Measurements from ENCODE around the gene HLA-DRB1.
A peak's percentile ranks its signal among the peaks of the same experiment; 100 is the strongest.

Gene HLA-DRB1

GRCh38 chr6:32623693-32624092, 34.0 kb upstream of the HLA-DRB1 start:
- H3K4me2 ChIP-seq (ENCODE audit: low read length), result 0 out of 2 replicates have a peak overlapping the region, but pooled peaks have one; percentile 56
- H3K9me2 ChIP-seq (ENCODE audit: low read depth, low read length), result no peaks in the 10 kb centered on the region
- no peaks in the 10 kb centered on the region for H3K27me3 ChIP-seq (ENCODE audit: insufficient read depth, low read length)
- no peaks in the 10 kb centered on the region for H3K36me3 ChIP-seq (ENCODE audit: insufficient read depth, low read length)
- H2AFZ ChIP-seq (ENCODE audit: low read length), result no peak overlapping the region
- no peaks in the 10 kb centered on the region for H3K79me2 ChIP-seq (ENCODE audit: insufficient read depth, low read length)
- no peak overlapping the region for H3K4me3 ChIP-seq (ENCODE audit: low read depth, low read length, poor library complexity, severe bottlenecking)
- H3F3A ChIP-seq (ENCODE audit: insufficient read depth, low read length), result no peaks in the 10 kb centered on the region
- TF ChIP-seq CTCF (IDR thresholded peaks at IDR 0.05; ENCODE audit: low read length) (no peak), EZH2 (IDR thresholded peaks at IDR 0.05; ENCODE audit: borderline replicate concordance, low read length) (no peak)
- H4K20me1 ChIP-seq (ENCODE audit: insufficient read depth, low read length), result no peaks in the 10 kb centered on the region
- H3K4me1 ChIP-seq (ENCODE audit: insufficient read depth, low read length, severe bottlenecking), result peaks cover 57% of the 10 kb centered on the region
- no peak overlapping the region for H3K9ac ChIP-seq (ENCODE audit: low read length)
- H3K9me3 ChIP-seq (ENCODE audit: low read length), result no peaks in the 10 kb centered on the region
- peak overlapping the region; percentile 95 for H3K27ac ChIP-seq (ENCODE audit: low read depth, low read length, poor library complexity, severe bottlenecking)

GRCh38 chr6:32622545-32623401, 33.1 kb upstream of the HLA-DRB1 start:
- no peaks in the 10 kb centered on the region for H3K79me2 ChIP-seq (ENCODE audit: insufficient read depth, low read length)
- H3K9ac ChIP-seq (ENCODE audit: low read length), result peak overlapping the region; percentile 35; the same call in 1 of the 2 replicates
- peak overlapping the region; percentile 21 for H3K4me3 ChIP-seq (ENCODE audit: low read depth, low read length, poor library complexity, severe bottlenecking)
- TF ChIP-seq EZH2 (IDR thresholded peaks at IDR 0.05; ENCODE audit: borderline replicate concordance, low read length) (no peak), CTCF (IDR thresholded peaks at IDR 0.05; ENCODE audit: low read length) (peak; percentile 34; the same call in 1 of the 2 replicates)
- H3K27me3 ChIP-seq (ENCODE audit: insufficient read depth, low read length), result no peaks in the 10 kb centered on the region
- peaks cover 57% of the 10 kb centered on the region for H3K4me1 ChIP-seq (ENCODE audit: insufficient read depth, low read length, severe bottlenecking)
- H3K36me3 ChIP-seq (ENCODE audit: insufficient read depth, low read length), result no peaks in the 10 kb centered on the region
- H4K20me1 ChIP-seq (ENCODE audit: insufficient read depth, low read length), result no peaks in the 10 kb centered on the region
- no peaks in the 10 kb centered on the region for H3K9me2 ChIP-seq (ENCODE audit: low read depth, low read length)
- H3F3A ChIP-seq (ENCODE audit: insufficient read depth, low read length), result no peaks in the 10 kb centered on the region
- H3K4me2 ChIP-seq (ENCODE audit: low read length), result peak overlapping the region; percentile 56
- no peak overlapping the region for H2AFZ ChIP-seq (ENCODE audit: low read length)
- H3K9me3 ChIP-seq (ENCODE audit: low read length), result no peaks in the 10 kb centered on the region
- H3K27ac ChIP-seq (ENCODE audit: low read depth, low read length, poor library complexity, severe bottlenecking), result peak overlapping the region; percentile 95

- Histone ChIP-seq H3F3A (ENCODE audit: insufficient read depth, low read length) (no peaks in the 10 kb centered on the region), H3K27ac (ENCODE audit: low read depth, low read length, poor library complexity, severe bottlenecking) (peak overlapping the region; percentile 95), H3K9me2 (ENCODE audit: low read depth, low read length) (no peaks in the 10 kb centered on the region), H3K4me1 (ENCODE audit: insufficient read depth, low read length, severe bottlenecking) (peaks cover 46% of the 10 kb centered on the region), H2AFZ (ENCODE audit: low read length) (no peak overlapping the region), H3K9ac (ENCODE audit: low read length) (no peak overlapping the region), H3K4me3 (ENCODE audit: low read depth, low read length, poor library complexity, severe bottlenecking) (no peak overlapping the region), H3K9me3 (ENCODE audit: low read length) (no peaks in the 10 kb centered on the region), H4K20me1 (ENCODE audit: insufficient read depth, low read length) (no peaks in the 10 kb centered on the region), H3K79me2 (ENCODE audit: insufficient read depth, low read length) (no peaks in the 10 kb centered on the region), H3K36me3 (ENCODE audit: insufficient read depth, low read length) (no peaks in the 10 kb centered on the region), H3K4me2 (ENCODE audit: low read length) (no peak overlapping the region), H3K27me3 (ENCODE audit: insufficient read depth, low read length) (no peaks in the 10 kb centered on the region)
- TF ChIP-seq CTCF (IDR thresholded peaks at IDR 0.05; ENCODE audit: low read length), result no peak
- TF ChIP-seq EZH2 (IDR thresholded peaks at IDR 0.05; ENCODE audit: borderline replicate concordance, low read length), result no peak
These were observed 31.7 kb upstream of the HLA-DRB1 start for GRCh38 chr6:32621372-32621771.

All from OCI-LY1 (cell line).